ENCODE measurements around the gene CTF1.

The CTF1 gene

DNA sequence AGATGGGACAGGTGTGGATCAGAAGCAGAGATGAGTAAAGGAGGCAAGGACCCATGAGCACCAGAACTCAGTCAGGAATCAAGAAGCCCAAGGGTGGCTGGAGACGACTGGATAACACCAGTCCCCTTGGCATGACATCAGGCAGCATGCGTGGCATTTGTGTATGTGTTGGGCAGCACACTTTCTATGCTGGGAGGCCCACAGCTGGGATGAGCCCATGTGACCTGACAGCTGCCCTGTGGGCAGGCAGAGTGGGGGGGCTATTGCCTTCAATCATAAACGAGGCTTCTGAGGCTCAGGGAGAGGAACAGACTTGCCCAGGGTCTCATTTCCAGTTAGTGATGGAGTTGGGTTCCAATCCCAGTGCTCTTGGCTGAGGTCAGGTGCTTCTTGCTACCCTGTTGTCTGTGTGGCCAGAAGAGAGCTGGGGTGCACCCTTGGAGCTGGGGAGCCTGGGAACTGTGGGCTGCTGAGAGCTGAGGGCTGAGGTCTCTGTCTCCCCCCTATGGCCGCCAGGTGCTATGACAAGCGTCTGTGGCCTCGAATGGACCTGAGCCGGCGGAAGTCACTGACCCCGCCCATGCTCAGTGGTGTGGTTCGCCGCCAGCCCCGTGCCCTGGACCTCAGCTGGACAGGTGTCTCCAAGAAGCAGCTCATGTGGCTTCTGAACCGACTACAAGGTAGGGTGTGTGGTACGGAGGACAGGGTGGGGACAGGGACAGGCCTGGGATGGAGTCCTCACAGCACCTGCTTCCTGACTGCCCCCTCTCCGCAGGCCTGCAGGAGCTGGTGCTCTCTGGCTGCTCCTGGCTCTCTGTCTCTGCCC, 45.4 kb downstream of the CTF1 start:
- DNase-seq (ENCODE audit: low spot score), result peak; percentile 91
- TF ChIP-seq, protein P1, sequence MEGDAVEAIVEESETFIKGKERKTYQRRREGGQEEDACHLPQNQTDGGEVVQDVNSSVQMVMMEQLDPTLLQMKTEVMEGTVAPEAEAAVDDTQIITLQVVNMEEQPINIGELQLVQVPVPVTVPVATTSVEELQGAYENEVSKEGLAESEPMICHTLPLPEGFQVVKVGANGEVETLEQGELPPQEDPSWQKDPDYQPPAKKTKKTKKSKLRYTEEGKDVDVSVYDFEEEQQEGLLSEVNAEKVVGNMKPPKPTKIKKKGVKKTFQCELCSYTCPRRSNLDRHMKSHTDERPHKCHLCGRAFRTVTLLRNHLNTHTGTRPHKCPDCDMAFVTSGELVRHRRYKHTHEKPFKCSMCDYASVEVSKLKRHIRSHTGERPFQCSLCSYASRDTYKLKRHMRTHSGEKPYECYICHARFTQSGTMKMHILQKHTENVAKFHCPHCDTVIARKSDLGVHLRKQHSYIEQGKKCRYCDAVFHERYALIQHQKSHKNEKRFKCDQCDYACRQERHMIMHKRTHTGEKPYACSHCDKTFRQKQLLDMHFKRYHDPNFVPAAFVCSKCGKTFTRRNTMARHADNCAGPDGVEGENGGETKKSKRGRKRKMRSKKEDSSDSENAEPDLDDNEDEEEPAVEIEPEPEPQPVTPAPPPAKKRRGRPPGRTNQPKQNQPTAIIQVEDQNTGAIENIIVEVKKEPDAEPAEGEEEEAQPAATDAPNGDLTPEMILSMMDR (IDR thresholded peaks at IDR 0.05; ENCODE audit: extremely low read depth, missing control alignments), result peak; percentile 80

DNA sequence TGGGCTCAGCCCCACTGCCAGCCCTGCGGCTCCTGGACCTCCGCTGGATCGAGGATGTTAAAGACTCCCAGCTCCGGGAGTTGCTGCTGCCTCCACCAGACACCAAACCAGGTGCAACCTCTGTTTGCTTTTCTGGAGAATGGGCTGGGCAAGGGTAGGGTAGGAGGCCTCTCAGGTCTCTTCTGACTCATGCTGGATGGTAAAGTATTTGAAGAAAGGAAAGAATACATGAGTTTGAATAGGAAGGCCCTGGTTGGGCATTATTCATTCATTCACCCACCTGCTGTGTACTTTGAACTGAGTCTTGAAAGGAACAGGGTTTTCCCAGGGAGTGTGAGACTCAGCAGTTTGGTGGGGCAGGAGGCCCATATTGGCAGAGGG, 46.0 kb downstream of the CTF1 start:
- TF ChIP-seq, protein P1 (IDR thresholded peaks at IDR 0.05; ENCODE audit: extremely low read depth, missing control alignments), result no peak

DNA sequence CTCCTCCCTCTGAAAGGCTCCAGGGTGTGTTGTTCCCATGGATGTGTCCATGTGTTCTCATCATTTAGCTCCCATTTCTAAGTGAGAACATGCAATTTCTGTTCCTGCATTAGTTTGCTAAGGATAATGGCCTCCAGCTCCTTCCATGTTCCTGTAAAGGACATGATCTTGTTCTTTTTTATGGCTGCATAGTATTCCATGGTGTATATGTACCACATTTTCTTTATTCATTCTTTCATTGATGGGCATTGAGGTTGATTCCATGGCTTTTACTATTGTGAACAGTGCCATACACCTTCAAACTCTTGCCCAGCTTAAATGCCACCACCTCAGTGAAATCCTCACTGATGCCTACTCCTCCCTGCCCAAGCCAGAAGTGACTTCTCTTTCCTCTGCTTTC, 47.9 kb downstream of the CTF1 start:
- no peak for DNase-seq (ENCODE audit: low spot score)
- TF ChIP-seq, protein P1 (IDR thresholded peaks at IDR 0.05; ENCODE audit: extremely low read depth, missing control alignments), result no peak

More for the DNA sequence above, 46.0 kb downstream of the CTF1 start:
- no peak for DNase-seq (ENCODE audit: low spot score)

GRCh38 chr16:30946671-30947540, 50.5 kb downstream of the CTF1 start:
- TF ChIP-seq, protein P1 (IDR thresholded peaks at IDR 0.05; ENCODE audit: extremely low read depth, missing control alignments), result no peak
- DNase-seq (ENCODE audit: low spot score), result no peak

GRCh38 chr16:30947541-30947858, 51.1 kb downstream of the CTF1 start:
- DNase-seq (ENCODE audit: low spot score), result no peak
- TF ChIP-seq, protein P1 (IDR thresholded peaks at IDR 0.05; ENCODE audit: extremely low read depth, missing control alignments), result no peak

- TF ChIP-seq, protein P1 (IDR thresholded peaks at IDR 0.05; ENCODE audit: extremely low read depth, missing control alignments), result no peak
These were observed 51.6 kb downstream of the CTF1 start for GRCh38 chr16:30947859-30948666.

More at GRCh38 chr16:30947859-30948666, 51.6 kb downstream of the CTF1 start:
- DNase-seq (ENCODE audit: low spot score), result peak; percentile 69
